Right cardiac atrium (tissue), 5 donors: ENCODE data around the gene CTNND2. TPM values are rescaled to one million over a fixed set of nuclear protein-coding genes. Genes with fewer than 3 reads are reported as not detected.

Experiments used
- ATAC-seq, 2 donors: fragments of 200-7000 bp; cut with Tn5 transposase; one replicate each; pipeline versions ENCODE4 v1.8.0 to v1.9.1; 2020; ENCODE audit warnings: moderate library complexity in 2 of 2, mild to moderate bottlenecking in 1 of 2
- DNase-seq, 3 donors: peaks; one replicate each; pipeline ENCODE4 v3.0.0-alpha.2; 2020
- H3K27ac ChIP-seq: one replicate; pipeline ENCODE4 v1.5.1; 2013; ENCODE audit warnings: mild to moderate bottlenecking, low read length, control low read depth, moderate library complexity
- H3K27me3 ChIP-seq: one replicate; pipeline ENCODE4 v1.6.1; 2013; ENCODE audit not compliant: control insufficient read depth, insufficient read depth
- H3K4me1 ChIP-seq: one replicate; pipeline ENCODE4 v1.6.1; 2013; ENCODE audit warnings: low read length; ENCODE audit not compliant: control insufficient read depth, insufficient read depth
- H3K4me3 ChIP-seq: one replicate; pipeline ENCODE4 v1.5.1; 2013; ENCODE audit warnings: low read length, control low read depth
- H3K9me3 ChIP-seq: one replicate; pipeline ENCODE4 v1.6.1; 2013; ENCODE audit warnings: low read length; ENCODE audit not compliant: control insufficient read depth
- WGBS: extraction: QIAGEN DNeasy Blood & Tissue Kit; methylation state at CpG from one replicate; pipeline ENCODE4 v1.1.7; 2013; 5-methylcytosine and 5-hydroxymethylcytosine counted together
- intact Hi-C, 4 donors: fragments of 100-400 bp; cut with DNase I; formaldehyde crosslinking; loops; one replicate each; pipeline versions ENCODE4 v1.11.0 to v1.14.0; 2022 to 2023
- polyA plus RNA-seq: library from polyadenylated mRNA; stranded (reverse); fragments of 200-250 nt; gene quantifications from one replicate; pipeline ENCODE4 v1.2.3, GENCODE V29; 2013
- total RNA-seq, 4 donors: library from RNA; stranded (reverse); fragmentation: NEBNext Ultra II Directional; extraction: Animal tissue kit (Norgen Biotek cat#: 25700); gene quantifications; one replicate each; pipeline ENCODE4 v1.2.1, GENCODE V29; 2021
- donor health status: healthy with polysubstance abuse.
- donor health status: DM: no; HTN: yes; CAD: no.
- donor health status: DM: no; HTN: no; CAD: no.
- donor health status: DM: no; HTN: yes; CAD: no; lungs with severe emphysema.
- donor health status: DM: yes; HTN: yes; CAD: no.

The CTNND2 gene
- total and polyA plus RNA-seq, 5 donors: 2.6 to 14.0 (median 4.8) TPM

DNA sequence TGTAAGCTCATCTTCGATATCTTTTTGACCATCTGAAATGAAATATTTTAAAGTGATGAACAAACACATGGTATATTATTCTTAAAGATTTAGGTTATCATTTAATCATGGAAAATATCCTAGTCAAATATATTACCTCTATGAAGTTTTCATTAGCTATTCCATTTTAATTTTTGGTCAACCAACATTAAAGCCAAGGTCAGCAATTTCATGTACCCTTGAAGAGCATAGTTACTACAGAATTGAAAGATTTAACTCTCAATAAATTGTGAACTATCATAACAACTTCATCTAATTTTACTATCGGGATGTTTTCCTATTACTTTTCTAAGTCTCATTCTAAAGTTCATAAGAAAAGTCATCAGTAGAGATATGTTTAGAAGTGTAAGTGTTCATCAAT lies 492.6 kb downstream of the CTNND2 start:
- Histone ChIP-seq H3K27me3 (no peaks in the 10 kb centered on the region), H3K4me1 (no peaks in the 10 kb centered on the region), H3K4me3 (no peak overlapping the region), H3K27ac (no peak overlapping the region), H3K9me3 (no peaks in the 10 kb centered on the region)
- intact Hi-C loops: no loop called here
- DNase-seq: no peak
- WGBS: 89% methylated on average over 2 of the region's 2 CpGs
- ATAC-seq: no peak

DNA sequence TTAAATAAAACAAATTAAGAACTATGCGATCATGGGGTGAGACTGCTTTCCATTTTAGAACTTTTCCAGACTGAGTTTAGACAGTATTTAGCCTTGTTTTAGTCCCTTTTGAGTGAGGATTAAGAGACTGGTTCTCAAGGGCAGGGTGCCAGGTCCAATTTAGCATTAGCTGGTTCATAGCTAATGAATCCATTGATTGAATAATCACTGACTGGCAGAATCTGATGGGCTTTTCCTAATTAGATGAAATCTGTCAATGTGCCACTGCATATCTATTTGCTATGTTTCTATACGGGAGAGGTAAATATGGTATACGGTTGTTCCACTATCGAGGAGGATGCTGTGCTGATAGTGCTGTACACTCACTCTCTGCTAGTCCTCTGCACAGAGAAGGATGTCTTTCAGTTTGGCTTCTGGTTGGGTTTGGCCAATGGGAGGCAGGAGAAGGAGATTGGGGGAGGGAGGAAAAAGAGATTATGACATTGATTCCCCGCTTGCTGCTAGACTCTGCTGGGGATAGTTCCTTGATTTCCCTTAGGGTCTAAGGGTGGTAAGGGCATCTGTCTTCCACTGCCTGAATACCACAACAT lies 496.6 kb downstream of the CTNND2 start:
- Histone ChIP-seq H3K4me1 (no peaks in the 10 kb centered on the region), H3K27ac (no peak overlapping the region), H3K4me3 (no peak overlapping the region), H3K9me3 (no peaks in the 10 kb centered on the region), H3K27me3 (no peaks in the 10 kb centered on the region)
- intact Hi-C loops: no loop called here
- 83% methylated on average over 5 of the region's 5 CpGs for WGBS
- ATAC-seq (no peak), DNase-seq (no peak)

DNA sequence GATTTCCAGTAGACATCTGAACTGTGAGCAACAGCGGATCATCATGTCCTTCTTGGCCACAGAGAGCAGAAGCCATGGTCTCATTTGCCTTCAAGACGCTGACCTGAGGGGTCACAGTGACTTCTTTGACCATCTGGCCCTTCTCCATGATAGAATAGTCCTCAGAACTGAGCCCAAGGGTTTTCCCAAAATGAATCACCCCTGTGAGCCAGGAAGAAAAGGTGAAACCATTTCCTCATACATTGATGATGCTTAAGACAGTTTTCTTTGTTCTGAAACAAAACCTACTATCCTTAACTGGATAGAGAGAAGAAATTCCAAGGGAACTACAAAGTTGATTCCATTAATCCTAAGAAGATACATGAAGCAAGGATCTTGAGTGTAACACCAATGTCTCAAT lies 503.9 kb downstream of the CTNND2 start:
- Histone ChIP-seq H3K9me3 (peaks cover 2% of the 10 kb centered on the region), H3K4me3 (no peak overlapping the region), H3K27me3 (no peaks in the 10 kb centered on the region), H3K4me1 (no peaks in the 10 kb centered on the region), H3K27ac (no peak overlapping the region)
- no peak for DNase-seq
- WGBS: 83% methylated on average over 2 of the region's 2 CpGs
- no peak for ATAC-seq
- intact Hi-C loops: no loop called here

DNA sequence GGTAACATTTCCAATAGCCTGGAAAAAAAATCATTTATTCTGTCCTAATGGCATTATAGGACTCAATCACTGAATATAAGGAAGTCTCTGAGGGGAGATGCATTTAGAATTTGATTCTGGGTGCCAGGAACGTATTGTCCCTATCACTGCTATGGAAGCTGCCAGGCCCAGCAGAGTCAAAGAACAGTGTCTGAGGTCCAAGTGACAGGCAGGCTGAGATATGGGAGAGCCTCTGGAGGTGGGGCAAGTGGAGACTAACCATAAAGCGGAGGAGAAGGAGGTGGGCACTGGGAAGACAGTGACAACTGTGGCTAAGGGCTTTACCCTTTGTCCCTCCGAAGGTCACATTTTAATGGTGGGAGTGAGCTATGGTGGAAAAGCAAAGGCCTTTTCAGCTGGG lies 505.5 kb downstream of the CTNND2 start:
- H3K9me3 ChIP-seq: peaks cover 2% of the 10 kb centered on the region
- 65% methylated on average over 3 of the region's 3 CpGs for WGBS
- H3K27ac ChIP-seq: no peak overlapping the region
- H3K4me3 ChIP-seq: no peak overlapping the region
- peak; percentile 74 to 88 for ATAC-seq
- intact Hi-C loops: no loop called here
- no peak for DNase-seq
- no peaks in the 10 kb centered on the region for H3K4me1 ChIP-seq
- H3K27me3 ChIP-seq: no peaks in the 10 kb centered on the region

DNA sequence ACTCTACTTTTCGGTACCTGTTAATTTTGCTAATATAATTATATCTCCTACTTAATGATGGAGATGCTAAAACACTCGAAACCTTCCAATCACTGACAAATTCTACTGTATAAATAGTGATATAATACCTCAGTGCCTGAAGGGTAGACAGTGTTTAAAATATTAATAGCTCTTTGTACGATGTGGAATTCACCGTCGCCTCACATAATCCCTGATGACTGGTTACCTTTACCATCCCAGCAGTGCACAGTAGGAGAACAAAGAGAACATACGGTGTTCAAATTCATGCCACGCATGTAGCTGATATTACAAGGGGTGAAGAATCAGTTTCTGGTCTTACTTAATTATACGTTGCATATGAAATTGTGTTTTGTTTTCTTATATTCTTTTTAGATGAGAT lies 506.7 kb downstream of the CTNND2 start:
- Histone ChIP-seq H3K27ac (no peak overlapping the region), H3K9me3 (peaks cover 2% of the 10 kb centered on the region), H3K4me3 (no peak overlapping the region), H3K4me1 (no peaks in the 10 kb centered on the region), H3K27me3 (no peaks in the 10 kb centered on the region)
- ATAC-seq: no peak
- intact Hi-C loops: no loop called here
- 88% methylated on average over 8 of the region's 8 CpGs for WGBS
- DNase-seq: no peak

DNA sequence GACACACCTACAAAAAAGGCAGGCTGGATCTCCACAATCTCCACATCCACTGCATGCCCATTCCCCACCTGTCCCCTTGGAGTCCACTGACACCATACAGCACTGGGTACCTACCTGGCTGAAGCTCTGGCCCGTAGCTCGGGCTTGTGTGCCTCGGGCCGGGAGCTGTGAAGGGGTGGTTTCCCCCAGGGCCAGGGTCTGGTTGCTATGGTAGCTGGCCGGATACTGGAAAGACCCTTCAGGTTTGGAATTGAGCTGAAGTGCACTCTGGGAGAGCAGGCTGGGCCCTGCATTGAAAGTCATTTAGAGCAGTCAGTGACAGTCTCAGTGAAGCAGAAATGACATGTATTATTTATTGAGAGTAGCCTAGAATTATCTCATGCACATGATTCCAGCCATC lies 507.3 kb downstream of the CTNND2 start:
- WGBS: 70% methylated on average over 5 of the region's 5 CpGs
- H3K4me1 ChIP-seq: no peaks in the 10 kb centered on the region
- no peak for DNase-seq
- no peak overlapping the region for H3K4me3 ChIP-seq
- no peak overlapping the region for H3K27ac ChIP-seq
- H3K27me3 ChIP-seq: no peaks in the 10 kb centered on the region
- intact Hi-C loops: no loop called here
- H3K9me3 ChIP-seq: peaks cover 2% of the 10 kb centered on the region
- ATAC-seq: no peak

DNA sequence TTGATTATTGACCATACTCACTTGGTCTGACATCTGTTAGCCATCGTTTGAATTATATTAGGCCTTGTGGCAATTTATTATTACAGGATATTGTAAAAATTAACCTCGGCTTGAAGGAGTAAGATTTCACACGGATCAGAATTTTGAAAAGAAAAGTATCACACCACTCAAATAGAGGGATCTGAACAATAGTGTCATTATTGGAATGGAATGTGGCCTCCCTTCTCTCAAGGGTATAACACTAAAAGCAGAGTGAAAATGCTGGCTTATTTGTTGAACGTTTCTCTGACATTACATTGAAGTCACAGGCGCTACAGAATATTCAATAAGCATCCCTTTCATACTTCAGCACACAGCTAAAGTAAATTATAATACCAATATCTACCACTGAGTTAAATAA lies 509.3 kb downstream of the CTNND2 start:
- Histone ChIP-seq H3K27me3 (no peaks in the 10 kb centered on the region), H3K4me3 (no peak overlapping the region), H3K27ac (no peak overlapping the region), H3K4me1 (no peaks in the 10 kb centered on the region), H3K9me3 (no peaks in the 10 kb centered on the region)
- DNase-seq (no peak), ATAC-seq (no peak)
- 70% methylated on average over 5 of the region's 5 CpGs for WGBS
- intact Hi-C loops: no loop called here

DNA sequence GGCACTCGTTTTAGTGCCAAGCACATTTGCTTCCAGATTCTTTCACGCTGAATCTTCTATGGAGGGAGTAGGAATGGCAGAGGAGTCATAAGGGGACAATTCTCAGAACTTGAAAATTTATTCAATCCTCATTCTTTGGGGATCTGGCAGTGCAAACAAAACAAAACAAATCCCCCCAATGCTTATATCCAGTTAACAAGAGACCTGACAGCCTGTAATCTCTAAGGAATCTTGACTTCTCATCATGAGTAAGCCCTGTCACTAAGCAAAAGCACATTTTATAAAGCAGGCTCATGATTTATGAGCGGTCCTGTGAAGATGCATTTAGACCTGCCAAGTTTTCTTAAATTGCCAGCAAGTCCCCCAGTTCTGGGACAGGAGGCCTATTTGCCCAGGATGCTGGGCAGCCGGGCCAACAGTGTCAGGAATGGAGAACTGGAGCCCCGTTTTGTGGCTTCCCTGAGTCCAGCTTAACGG lies 513.9 kb downstream of the CTNND2 start:
- Histone ChIP-seq H3K9me3 (no peaks in the 10 kb centered on the region), H3K4me3 (no peak overlapping the region), H3K27ac (no peak overlapping the region), H3K4me1 (no peaks in the 10 kb centered on the region), H3K27me3 (no peaks in the 10 kb centered on the region)
- 85% methylated on average over 6 of the region's 6 CpGs for WGBS
- ATAC-seq: no peak
- no peak for DNase-seq
- intact Hi-C loops: no loop called here

DNA sequence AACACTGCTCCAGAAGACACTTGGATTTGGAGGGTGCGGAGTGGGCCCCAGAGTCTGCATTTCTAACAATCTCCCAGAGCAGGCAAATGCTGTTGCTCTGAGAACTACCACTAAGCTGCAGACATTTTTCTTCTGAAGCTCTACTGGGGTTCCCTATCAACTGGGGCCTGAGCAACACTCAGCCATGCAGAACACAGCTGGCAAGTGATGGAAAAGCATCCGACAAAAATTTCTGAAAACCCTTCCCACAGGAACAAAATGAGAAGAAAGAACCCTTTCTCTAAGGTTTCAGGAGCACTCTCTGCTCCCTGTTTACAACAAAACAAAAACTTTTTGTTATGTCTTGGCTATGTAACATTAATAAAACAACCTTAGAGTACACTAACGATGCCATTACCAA lies 516.9 kb downstream of the CTNND2 start:
- no peaks in the 10 kb centered on the region for H3K9me3 ChIP-seq
- H3K4me1 ChIP-seq: no peaks in the 10 kb centered on the region
- no peak for DNase-seq
- H3K27me3 ChIP-seq: no peaks in the 10 kb centered on the region
- ATAC-seq: no peak
- no peak overlapping the region for H3K4me3 ChIP-seq
- intact Hi-C loops: no loop called here
- 79% methylated on average over 3 of the region's 3 CpGs for WGBS
- H3K27ac ChIP-seq: no peak overlapping the region

DNA sequence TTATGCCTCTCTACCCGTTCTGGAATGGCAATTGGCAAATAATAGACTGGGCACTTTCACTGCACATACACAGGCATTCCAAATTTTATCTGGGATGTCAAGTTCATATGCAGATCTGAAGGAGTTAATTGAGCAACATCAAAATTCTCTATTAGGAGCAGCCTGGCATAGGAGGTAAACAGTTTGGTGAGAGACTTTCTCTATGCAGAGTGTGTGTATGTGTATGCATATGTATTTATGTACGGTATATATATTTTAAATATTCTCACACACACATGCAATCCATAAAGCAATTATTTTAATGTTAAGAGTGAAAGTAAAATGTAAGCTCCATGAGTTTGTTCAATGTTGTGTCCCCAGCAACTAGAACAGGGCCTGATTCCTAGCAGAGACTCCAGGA lies 517.8 kb downstream of the CTNND2 start:
- intact Hi-C loops: no loop called here
- H3K27ac ChIP-seq: no peak overlapping the region
- 58% methylated on average over 2 of the region's 2 CpGs for WGBS
- no peaks in the 10 kb centered on the region for H3K27me3 ChIP-seq
- no peak for ATAC-seq
- DNase-seq: no peak
- no peaks in the 10 kb centered on the region for H3K4me1 ChIP-seq
- H3K4me3 ChIP-seq: no peak overlapping the region
- H3K9me3 ChIP-seq: no peaks in the 10 kb centered on the region

DNA sequence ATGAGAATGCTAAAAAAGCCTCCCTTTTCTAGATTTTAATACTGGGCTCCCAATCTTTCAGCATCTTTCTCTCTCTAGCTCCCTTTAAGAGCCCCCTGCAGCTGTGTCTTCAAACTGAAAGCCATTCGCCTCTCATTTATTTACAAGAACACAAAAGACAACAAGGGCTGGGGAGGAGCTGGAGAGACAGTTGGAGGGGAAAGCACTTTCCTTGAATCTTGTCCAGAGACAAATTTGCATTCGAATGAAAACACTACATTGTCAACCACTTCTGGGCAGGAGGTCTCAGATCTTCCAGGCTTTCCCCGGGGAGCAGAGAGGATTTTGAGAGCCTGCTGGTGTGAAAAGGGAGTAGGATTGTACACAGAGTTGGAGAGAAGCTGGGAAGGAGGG lies 518.3 kb downstream of the CTNND2 start:
- H3K27me3 ChIP-seq: no peaks in the 10 kb centered on the region
- H3K4me1 ChIP-seq: no peaks in the 10 kb centered on the region
- intact Hi-C loops: no loop called here
- H3K4me3 ChIP-seq: no peak overlapping the region
- no peak for DNase-seq
- ATAC-seq: no peak
- WGBS: 23% methylated on average over 3 of the region's 3 CpGs
- no peak overlapping the region for H3K27ac ChIP-seq
- no peaks in the 10 kb centered on the region for H3K9me3 ChIP-seq

DNA sequence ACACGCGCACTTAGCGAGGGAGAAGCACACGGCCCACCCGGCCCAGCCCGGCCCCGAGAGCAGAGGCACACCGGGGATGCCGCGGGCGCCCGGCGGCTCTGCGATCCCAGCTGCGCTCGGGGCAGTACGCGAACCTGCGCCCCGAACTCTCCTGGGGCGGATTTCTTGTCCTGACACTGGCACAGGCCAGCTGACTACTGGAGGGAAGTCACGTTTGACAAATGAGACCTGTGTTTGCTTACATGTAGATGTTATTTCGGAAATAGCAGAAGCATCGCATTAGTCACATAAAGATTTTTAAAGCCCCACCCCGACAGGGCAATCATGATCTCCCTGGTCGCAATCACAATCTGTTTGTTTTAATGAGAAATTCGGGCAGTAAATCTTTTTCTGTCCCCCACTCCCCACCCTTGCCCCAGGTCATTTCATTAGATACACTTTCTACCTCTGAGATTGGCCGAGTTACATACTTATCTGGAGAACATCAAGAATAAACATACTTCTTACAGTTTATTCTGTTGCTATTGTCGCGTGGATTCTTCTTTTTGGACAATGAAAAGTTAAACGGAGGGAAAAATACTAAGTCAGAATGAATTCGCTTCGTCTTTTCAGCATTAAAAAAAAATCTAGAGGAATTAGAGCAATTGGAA lies 518.9 kb downstream of the CTNND2 start:
- H3K9me3 ChIP-seq: no peaks in the 10 kb centered on the region
- peak overlapping the region; percentile 26 for H3K4me3 ChIP-seq
- H3K27me3 ChIP-seq: no peaks in the 10 kb centered on the region
- ATAC-seq (no peak), DNase-seq (no peak)
- no peak overlapping the region for H3K27ac ChIP-seq
- intact Hi-C loops: no loop called here
- 6% methylated on average over 33 of the region's 33 CpGs for WGBS
- H3K4me1 ChIP-seq: no peaks in the 10 kb centered on the region
